ENCODE data around the gene TACR1. TPM values are rescaled to one million over a fixed set of nuclear protein-coding genes. Genes with fewer than 3 reads are reported as not detected.

TACR1 gene
- total and polyA plus RNA-seq, 7 donors: 0.03 to 0.37 (median 0.13) TPM

DNA sequence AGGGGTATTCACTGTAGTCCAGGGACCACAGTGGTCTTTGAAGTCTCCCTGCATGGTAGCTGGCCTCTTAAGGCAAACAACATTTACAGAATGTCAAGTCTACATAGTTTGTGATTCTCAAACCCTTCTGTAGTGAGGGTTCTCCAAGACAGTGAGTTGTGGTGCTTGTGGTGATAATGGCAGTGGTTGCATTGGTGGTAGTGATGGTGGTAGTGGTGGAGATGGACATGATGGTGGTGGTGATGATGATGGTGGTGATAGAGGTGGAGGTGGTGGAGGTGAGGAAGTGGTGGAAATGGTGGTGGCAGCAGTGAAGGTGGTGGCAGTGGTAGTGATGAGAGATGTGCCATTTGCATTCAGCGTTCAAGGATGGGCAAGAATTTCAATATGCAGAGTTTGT lies 104.9 kb downstream of the TACR1 start:
- no peaks in the 10 kb centered on the region for H3K36me3 ChIP-seq (ENCODE audit: insufficient read depth in 1 of 2, low read depth in 1 of 2)
- no peak overlapping the region for H3K27ac ChIP-seq
- intact Hi-C loops (cut with DNase I): no loop called here
- ATAC-seq (no peak), DNase-seq (no peak)
- WGBS, 3 donors: 96 to 100% (median 100%) methylated on average over 1 of the region's 1 CpG
- H3K4me3 ChIP-seq: no peak overlapping the region
- no peaks in the 10 kb centered on the region for H3K4me1 ChIP-seq
- no peaks in the 10 kb centered on the region for H3K9me3 ChIP-seq
- H3K27me3 ChIP-seq (ENCODE audit: insufficient read depth in 3 of 3, low read length in 2 of 3): peaks cover 0 to 2% (median 0%) of the 10 kb centered on the region in 3 donors
- TF ChIP-seq, protein P1, sequence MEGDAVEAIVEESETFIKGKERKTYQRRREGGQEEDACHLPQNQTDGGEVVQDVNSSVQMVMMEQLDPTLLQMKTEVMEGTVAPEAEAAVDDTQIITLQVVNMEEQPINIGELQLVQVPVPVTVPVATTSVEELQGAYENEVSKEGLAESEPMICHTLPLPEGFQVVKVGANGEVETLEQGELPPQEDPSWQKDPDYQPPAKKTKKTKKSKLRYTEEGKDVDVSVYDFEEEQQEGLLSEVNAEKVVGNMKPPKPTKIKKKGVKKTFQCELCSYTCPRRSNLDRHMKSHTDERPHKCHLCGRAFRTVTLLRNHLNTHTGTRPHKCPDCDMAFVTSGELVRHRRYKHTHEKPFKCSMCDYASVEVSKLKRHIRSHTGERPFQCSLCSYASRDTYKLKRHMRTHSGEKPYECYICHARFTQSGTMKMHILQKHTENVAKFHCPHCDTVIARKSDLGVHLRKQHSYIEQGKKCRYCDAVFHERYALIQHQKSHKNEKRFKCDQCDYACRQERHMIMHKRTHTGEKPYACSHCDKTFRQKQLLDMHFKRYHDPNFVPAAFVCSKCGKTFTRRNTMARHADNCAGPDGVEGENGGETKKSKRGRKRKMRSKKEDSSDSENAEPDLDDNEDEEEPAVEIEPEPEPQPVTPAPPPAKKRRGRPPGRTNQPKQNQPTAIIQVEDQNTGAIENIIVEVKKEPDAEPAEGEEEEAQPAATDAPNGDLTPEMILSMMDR (IDR thresholded peaks at IDR 0.05): no peak

- 88 to 95% (median 94%) methylated on average over 5 of the region's 5 CpGs for WGBS, 3 donors
- DNase-seq (no peak), ATAC-seq (no peak)
- Histone ChIP-seq H3K4me3 (no peak overlapping the region), H3K4me1 (no peaks in the 10 kb centered on the region), H3K36me3 (ENCODE audit: insufficient read depth in 1 of 2, low read depth in 1 of 2) (no peaks in the 10 kb centered on the region), H3K27me3 (ENCODE audit: insufficient read depth in 3 of 3, low read length in 2 of 3) (peaks cover 0 to 2% (median 0%) of the 10 kb centered on the region in 3 donors), H3K27ac (no peak overlapping the region), H3K9me3 (no peaks in the 10 kb centered on the region)
- TF ChIP-seq, protein P1 (IDR thresholded peaks at IDR 0.05): no peak
- intact Hi-C loops (cut with DNase I): no loop called here
Observed at GRCh38 chr2:75090770-75091515, 108.4 kb downstream of the TACR1 start.

- ATAC-seq: no peak
- no peak for DNase-seq
- TF ChIP-seq, protein P1 (IDR thresholded peaks at IDR 0.05): no peak
- no peaks in the 10 kb centered on the region for H3K27me3 ChIP-seq (ENCODE audit: insufficient read depth in 3 of 3, low read length in 2 of 3)
- WGBS, 3 donors: 96 to 99% (median 98%) methylated on average over 3 of the region's 3 CpGs
- no peak overlapping the region for H3K4me3 ChIP-seq
- H3K36me3 ChIP-seq (ENCODE audit: insufficient read depth in 1 of 2, low read depth in 1 of 2): no peaks in the 10 kb centered on the region
- intact Hi-C loops (cut with DNase I): no loop called here
- H3K9me3 ChIP-seq: no peaks in the 10 kb centered on the region
- H3K27ac ChIP-seq: no peak overlapping the region
- no peaks in the 10 kb centered on the region for H3K4me1 ChIP-seq
Observed at GRCh38 chr2:75089471-75089870, 109.8 kb downstream of the TACR1 start.

DNA sequence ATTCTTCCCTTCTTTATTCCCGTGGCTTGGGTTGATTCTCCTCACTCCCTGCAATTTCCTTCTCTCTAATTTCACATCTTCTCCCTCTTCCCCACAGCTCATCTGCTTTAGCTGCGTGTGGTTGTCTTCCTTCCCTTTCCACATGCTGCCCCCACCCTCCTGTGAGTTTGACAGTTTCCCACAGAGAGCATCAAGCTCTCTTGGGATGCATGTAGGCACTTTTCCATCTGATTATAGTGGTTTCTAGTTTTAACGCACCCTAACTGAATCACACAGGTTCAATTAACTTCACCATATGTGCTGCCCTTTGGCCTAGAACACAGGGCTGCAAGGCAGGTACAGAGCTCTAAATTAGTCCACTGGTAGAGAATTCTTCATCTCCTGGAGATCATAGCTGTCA lies 110.5 kb downstream of the TACR1 start:
- DNase-seq: no peak

More for the DNA sequence above, 110.5 kb downstream of the TACR1 start:
- no peak overlapping the region for H3K4me3 ChIP-seq
- WGBS, 3 donors: 73 to 83% (median 74%) methylated on average over 3 of the region's 3 CpGs
- no peak overlapping the region for H3K27ac ChIP-seq
- H3K4me1 ChIP-seq: no peaks in the 10 kb centered on the region
- H3K9me3 ChIP-seq: no peaks in the 10 kb centered on the region
- TF ChIP-seq, protein P1 (IDR thresholded peaks at IDR 0.05): no peak
- no peak for ATAC-seq
- no peaks in the 10 kb centered on the region for H3K36me3 ChIP-seq (ENCODE audit: insufficient read depth in 1 of 2, low read depth in 1 of 2)
- H3K27me3 ChIP-seq (ENCODE audit: insufficient read depth in 3 of 3, low read length in 2 of 3): no peaks in the 10 kb centered on the region
- intact Hi-C loops (cut with DNase I): no loop called here

Measured in psoas muscle (tissue), 8 donors.